GM23338 (cell line): ENCODE data around the gene SLTM.

Experiments used
- CREB1 ChIP-seq: fragments of 250-450 bp; sonication (Bioruptor Pico); IDR thresholded peaks from 2 replicates; pipeline ENCODE4 v1.5.0; 2020; ENCODE audit warnings: low read depth, mild to moderate bottlenecking, moderate library complexity
- EZH2 ChIP-seq: fragments of 200-600 bp; sonication (generic); IDR thresholded peaks from one replicate; pipeline ENCODE4 v1.8.0; 2017; ENCODE audit warnings: antibody characterized with exemption, mild to moderate bottlenecking, low read depth; ENCODE audit not compliant: unreplicated experiment
- EZH2phosphoT487 ChIP-seq: fragments of 200-600 bp; sonication (generic); IDR thresholded peaks from one replicate; pipeline ENCODE4 v1.8.1; 2018; ENCODE audit warnings: antibody characterized with exemption; ENCODE audit not compliant: unreplicated experiment
- POLR2AphosphoS5 ChIP-seq: IDR thresholded peaks from 2 replicates; pipeline ENCODE4 v1.6.1; 2016; ENCODE audit warnings: antibody characterized with exemption, low read depth
- STAT1 ChIP-seq: IDR thresholded peaks from one replicate; pipeline ENCODE4 v1.6.1; 2016; ENCODE audit warnings: antibody characterized with exemption; ENCODE audit not compliant: unreplicated experiment
- ZNF114 ChIP-seq: fragments of 250-450 bp; sonication (Bioruptor Pico); IDR thresholded peaks from 2 replicates; pipeline ENCODE4 v1.5.0; 2020; ENCODE audit warnings: mild to moderate bottlenecking, moderate library complexity
- TF ChIP-seq, protein P1 (sequence below), 2 experiments: fragments of 200-600 bp in 1 of 2; sonication (generic) in 1 of 2; conservative IDR thresholded peaks; 2 replicates each; pipeline versions ENCODE4 v1.5.1 to v1.6.1; 2016 to 2017; ENCODE audit warnings: antibody characterized with exemption in 2 of 2, low read depth in 2 of 2, mild to moderate bottlenecking in 2 of 2, moderate library complexity in 1 of 2
- TF ChIP-seq, protein P2 (sequence below): IDR thresholded peaks from one replicate; pipeline ENCODE4 v1.6.1; 2018; ENCODE audit warnings: antibody characterized with exemption; ENCODE audit not compliant: unreplicated experiment
- TF ChIP-seq, protein P3 (sequence below): fragments of 250-450 bp; sonication (Bioruptor Pico); IDR thresholded peaks from 2 replicates; pipeline ENCODE4 v1.5.0; 2020; ENCODE audit warnings: mild to moderate bottlenecking, moderate library complexity

DNA sequence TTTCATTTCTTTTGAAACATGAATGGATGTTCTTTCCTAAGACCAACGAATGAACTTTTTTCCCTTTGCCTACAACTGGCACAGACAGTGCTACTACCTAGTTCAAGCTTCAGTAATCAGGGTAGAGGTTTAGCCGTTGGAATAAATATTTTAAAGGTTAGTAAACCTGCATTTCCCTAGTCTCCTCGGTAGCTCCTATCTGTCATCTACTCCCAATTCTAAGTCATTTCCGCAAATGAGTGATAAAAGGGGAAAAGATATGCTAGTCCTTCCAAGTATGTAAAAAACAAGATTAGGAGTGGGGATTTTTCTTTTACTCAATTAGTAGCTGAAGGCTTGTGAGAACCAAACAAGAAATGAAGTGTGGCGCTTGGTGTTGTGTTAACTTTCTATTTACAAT is 15.2 kb downstream of the SLTM start:
- TF ChIP-seq, protein P1, sequence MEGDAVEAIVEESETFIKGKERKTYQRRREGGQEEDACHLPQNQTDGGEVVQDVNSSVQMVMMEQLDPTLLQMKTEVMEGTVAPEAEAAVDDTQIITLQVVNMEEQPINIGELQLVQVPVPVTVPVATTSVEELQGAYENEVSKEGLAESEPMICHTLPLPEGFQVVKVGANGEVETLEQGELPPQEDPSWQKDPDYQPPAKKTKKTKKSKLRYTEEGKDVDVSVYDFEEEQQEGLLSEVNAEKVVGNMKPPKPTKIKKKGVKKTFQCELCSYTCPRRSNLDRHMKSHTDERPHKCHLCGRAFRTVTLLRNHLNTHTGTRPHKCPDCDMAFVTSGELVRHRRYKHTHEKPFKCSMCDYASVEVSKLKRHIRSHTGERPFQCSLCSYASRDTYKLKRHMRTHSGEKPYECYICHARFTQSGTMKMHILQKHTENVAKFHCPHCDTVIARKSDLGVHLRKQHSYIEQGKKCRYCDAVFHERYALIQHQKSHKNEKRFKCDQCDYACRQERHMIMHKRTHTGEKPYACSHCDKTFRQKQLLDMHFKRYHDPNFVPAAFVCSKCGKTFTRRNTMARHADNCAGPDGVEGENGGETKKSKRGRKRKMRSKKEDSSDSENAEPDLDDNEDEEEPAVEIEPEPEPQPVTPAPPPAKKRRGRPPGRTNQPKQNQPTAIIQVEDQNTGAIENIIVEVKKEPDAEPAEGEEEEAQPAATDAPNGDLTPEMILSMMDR (conservative IDR thresholded peaks at IDR 0.05; ENCODE audit: low read depth in 2 of 2) = no peak
- TF ChIP-seq POLR2AphosphoS5 (no peak), CREB1 (CRISPR knock-in tag) (no peak), EZH2phosphoT487 (no peak), EZH2 (no peak), STAT1 (no peak), ZNF114 (CRISPR knock-in tag) (no peak)
- TF ChIP-seq, protein P2, sequence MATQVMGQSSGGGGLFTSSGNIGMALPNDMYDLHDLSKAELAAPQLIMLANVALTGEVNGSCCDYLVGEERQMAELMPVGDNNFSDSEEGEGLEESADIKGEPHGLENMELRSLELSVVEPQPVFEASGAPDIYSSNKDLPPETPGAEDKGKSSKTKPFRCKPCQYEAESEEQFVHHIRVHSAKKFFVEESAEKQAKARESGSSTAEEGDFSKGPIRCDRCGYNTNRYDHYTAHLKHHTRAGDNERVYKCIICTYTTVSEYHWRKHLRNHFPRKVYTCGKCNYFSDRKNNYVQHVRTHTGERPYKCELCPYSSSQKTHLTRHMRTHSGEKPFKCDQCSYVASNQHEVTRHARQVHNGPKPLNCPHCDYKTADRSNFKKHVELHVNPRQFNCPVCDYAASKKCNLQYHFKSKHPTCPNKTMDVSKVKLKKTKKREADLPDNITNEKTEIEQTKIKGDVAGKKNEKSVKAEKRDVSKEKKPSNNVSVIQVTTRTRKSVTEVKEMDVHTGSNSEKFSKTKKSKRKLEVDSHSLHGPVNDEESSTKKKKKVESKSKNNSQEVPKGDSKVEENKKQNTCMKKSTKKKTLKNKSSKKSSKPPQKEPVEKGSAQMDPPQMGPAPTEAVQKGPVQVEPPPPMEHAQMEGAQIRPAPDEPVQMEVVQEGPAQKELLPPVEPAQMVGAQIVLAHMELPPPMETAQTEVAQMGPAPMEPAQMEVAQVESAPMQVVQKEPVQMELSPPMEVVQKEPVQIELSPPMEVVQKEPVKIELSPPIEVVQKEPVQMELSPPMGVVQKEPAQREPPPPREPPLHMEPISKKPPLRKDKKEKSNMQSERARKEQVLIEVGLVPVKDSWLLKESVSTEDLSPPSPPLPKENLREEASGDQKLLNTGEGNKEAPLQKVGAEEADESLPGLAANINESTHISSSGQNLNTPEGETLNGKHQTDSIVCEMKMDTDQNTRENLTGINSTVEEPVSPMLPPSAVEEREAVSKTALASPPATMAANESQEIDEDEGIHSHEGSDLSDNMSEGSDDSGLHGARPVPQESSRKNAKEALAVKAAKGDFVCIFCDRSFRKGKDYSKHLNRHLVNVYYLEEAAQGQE = no peak
- TF ChIP-seq, protein P3, sequence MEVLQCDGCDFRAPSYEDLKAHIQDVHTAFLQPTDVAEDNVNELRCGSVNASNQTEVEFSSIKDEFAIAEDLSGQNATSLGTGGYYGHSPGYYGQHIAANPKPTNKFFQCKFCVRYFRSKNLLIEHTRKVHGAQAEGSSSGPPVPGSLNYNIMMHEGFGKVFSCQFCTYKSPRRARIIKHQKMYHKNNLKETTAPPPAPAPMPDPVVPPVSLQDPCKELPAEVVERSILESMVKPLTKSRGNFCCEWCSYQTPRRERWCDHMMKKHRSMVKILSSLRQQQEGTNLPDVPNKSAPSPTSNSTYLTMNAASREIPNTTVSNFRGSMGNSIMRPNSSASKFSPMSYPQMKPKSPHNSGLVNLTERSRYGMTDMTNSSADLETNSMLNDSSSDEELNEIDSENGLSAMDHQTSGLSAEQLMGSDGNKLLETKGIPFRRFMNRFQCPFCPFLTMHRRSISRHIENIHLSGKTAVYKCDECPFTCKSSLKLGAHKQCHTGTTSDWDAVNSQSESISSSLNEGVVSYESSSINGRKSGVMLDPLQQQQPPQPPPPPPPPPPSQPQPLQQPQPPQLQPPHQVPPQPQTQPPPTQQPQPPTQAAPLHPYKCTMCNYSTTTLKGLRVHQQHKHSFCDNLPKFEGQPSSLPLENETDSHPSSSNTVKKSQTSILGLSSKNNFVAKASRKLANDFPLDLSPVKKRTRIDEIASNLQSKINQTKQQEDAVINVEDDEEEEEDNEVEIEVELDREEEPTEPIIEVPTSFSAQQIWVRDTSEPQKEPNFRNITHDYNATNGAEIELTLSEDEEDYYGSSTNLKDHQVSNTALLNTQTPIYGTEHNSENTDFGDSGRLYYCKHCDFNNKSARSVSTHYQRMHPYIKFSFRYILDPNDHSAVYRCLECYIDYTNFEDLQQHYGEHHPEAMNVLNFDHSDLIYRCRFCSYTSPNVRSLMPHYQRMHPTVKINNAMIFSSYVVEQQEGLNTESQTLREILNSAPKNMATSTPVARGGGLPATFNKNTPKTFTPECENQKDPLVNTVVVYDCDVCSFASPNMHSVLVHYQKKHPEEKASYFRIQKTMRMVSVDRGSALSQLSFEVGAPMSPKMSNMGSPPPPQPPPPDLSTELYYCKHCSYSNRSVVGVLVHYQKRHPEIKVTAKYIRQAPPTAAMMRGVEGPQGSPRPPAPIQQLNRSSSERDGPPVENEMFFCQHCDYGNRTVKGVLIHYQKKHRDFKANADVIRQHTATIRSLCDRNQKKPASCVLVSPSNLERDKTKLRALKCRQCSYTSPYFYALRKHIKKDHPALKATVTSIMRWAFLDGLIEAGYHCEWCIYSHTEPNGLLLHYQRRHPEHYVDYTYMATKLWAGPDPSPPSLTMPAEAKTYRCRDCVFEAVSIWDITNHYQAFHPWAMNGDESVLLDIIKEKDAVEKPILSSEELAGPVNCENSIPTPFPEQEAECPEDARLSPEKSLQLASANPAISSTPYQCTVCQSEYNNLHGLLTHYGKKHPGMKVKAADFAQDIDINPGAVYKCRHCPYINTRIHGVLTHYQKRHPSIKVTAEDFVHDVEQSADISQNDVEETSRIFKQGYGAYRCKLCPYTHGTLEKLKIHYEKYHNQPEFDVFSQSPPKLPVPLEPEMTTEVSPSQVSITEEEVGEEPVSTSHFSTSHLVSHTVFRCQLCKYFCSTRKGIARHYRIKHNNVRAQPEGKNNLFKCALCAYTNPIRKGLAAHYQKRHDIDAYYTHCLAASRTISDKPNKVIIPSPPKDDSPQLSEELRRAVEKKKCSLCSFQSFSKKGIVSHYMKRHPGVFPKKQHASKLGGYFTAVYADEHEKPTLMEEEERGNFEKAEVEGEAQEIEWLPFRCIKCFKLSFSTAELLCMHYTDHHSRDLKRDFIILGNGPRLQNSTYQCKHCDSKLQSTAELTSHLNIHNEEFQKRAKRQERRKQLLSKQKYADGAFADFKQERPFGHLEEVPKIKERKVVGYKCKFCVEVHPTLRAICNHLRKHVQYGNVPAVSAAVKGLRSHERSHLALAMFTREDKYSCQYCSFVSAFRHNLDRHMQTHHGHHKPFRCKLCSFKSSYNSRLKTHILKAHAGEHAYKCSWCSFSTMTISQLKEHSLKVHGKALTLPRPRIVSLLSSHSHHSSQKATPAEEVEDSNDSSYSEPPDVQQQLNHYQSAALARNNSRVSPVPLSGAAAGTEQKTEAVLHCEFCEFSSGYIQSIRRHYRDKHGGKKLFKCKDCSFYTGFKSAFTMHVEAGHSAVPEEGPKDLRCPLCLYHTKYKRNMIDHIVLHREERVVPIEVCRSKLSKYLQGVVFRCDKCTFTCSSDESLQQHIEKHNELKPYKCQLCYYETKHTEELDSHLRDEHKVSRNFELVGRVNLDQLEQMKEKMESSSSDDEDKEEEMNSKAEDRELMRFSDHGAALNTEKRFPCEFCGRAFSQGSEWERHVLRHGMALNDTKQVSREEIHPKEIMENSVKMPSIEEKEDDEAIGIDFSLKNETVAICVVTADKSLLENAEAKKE (CRISPR knock-in tag) = no peak
